SK-N-SH treated with all-trans-retinoic acid at 6 μM for 48 hours (cell line): ENCODE data around the gene SLC39A3.

Source experiments
- CSDC2 ChIP-seq: fragments of 250-450 bp; sonication (Bioruptor Pico); IDR thresholded peaks from 2 replicates; pipeline ENCODE4 v1.5.0; 2020; ENCODE audit warnings: mild to moderate bottlenecking, moderate library complexity
- ISL1 ChIP-seq: fragments of 250-450 bp; sonication (Bioruptor Pico); IDR thresholded peaks from 2 replicates; pipeline ENCODE4 v2.1.2; 2022; ENCODE audit warnings: mild to moderate bottlenecking, moderate library complexity
- RARB ChIP-seq: fragments of 250-450 bp; sonication (Bioruptor Pico); IDR thresholded peaks from 2 replicates; pipeline ENCODE4 v1.8.0; 2021; ENCODE audit warnings: mild to moderate bottlenecking, moderate library complexity
- ZFP3 ChIP-seq: fragments of 250-450 bp; sonication (Bioruptor Pico); IDR thresholded peaks from 2 replicates; pipeline ENCODE4 v1.5.0; 2020; ENCODE audit warnings: mild to moderate bottlenecking, moderate library complexity
- ZFP30 ChIP-seq: fragments of 450-650 bp; formaldehyde crosslinking; IDR thresholded peaks from 2 replicates; pipeline ENCODE4 v1.5.0; 2022; ENCODE audit warnings: mild to moderate bottlenecking, moderate library complexity
- ZNF70 ChIP-seq: fragments of 450-650 bp; formaldehyde crosslinking; IDR thresholded peaks from 2 replicates; pipeline ENCODE4 v1.5.0; 2020; ENCODE audit warnings: mild to moderate bottlenecking, moderate library complexity

GRCh38 chr19:2768365-2769132, 28.7 kb upstream of the SLC39A3 start:
- TF ChIP-seq ZNF70 (CRISPR knock-in tag) (no peak), ISL1 (CRISPR knock-in tag) (no peak), ZFP30 (no peak), CSDC2 (CRISPR knock-in tag) (no peak), RARB (CRISPR knock-in tag) (no peak), ZFP3 (no peak)
